HG03159 (cell line): Measurements from ENCODE around the gene VMP1.
"Not testable (repeated sequence)": the region's sequence is repeated elsewhere in the genome, so short reads cannot be mapped to it uniquely, and the experiment has no call there.

Experiments
- ATAC-seq: cut with Tn5 transposase; IDR thresholded peaks from one replicate; pipeline ENCODE4 v1.9.1; 2021; ENCODE audit warnings: mild to moderate bottlenecking, moderate library complexity; ENCODE audit not compliant: unreplicated experiment

The VMP1 gene

DNA sequence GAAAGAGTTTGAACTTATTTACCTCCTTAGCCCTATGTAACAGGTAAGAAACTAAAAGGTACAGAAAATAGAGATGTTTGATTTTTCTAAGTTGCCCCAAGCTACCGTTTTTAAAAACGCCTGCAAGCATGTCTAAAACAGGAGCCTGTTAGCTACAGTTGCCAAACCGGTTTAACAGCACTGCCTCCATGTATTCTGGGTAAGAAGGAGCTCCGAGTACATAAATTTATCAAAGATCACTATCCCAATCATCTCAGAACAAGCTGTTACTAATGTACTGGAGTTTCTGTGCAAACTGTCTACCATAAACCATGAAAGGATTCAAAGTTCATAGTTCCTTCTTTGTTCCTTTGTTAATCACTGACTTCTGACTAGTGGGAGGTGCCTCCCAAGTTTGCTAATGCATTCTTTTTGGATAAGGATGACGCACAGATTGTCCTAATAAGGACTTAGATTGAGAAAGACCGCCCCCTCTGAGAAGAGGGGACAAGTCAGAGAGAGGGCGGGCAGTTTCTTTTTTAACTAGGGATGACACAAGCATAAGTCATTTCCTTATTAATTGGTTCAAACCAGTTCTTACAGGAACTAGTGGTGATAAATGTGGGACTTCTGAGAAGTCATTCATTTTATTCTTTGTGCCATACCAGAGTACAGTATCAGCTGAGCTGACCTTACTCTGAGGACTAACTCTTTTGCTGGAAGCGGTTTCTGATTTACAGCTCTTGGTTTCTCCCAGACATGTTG, 130.0 kb downstream of the VMP1 start:
- peak; percentile 84 for ATAC-seq

DNA sequence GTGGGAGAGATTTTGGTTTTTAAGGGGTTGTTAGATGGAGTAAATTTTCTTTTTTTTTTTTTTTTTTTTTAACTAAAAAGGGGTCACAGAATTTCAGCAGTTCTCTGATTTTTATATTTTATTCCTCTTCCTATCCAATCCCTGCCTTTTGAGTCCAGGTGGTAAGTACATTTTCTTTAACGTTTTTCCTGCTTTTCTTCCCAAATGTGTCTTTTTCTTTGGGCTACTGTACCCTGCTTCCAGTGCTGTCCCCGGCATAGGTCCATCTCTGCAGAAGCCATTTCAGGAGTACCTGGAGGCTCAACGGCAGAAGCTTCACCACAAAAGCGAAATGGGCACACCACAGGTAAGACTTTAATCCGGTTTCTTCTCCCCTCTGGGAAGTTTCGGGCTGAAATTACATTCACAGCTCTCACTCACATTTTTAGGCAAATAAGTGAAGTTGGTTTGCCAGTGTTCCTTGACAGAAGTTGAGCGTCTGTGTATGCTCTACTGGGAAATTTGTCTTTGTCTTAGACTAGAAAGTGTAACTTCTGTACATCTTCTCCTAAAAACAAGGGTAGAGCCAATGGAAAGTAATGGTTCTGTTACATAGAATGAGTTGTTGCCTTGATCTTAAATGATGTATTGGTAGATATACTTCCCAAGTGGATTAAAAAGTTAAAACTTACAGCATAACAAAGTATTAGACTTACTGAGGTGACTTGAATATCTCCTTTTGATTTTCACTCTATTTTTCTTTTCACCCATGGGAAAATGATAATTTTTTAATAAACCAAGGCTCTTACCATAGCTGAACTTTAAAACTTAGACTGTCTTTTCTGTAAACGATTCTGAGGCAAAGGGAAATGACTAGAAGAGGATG, 130.8 kb downstream of the VMP1 start:
- ATAC-seq = no peak

DNA sequence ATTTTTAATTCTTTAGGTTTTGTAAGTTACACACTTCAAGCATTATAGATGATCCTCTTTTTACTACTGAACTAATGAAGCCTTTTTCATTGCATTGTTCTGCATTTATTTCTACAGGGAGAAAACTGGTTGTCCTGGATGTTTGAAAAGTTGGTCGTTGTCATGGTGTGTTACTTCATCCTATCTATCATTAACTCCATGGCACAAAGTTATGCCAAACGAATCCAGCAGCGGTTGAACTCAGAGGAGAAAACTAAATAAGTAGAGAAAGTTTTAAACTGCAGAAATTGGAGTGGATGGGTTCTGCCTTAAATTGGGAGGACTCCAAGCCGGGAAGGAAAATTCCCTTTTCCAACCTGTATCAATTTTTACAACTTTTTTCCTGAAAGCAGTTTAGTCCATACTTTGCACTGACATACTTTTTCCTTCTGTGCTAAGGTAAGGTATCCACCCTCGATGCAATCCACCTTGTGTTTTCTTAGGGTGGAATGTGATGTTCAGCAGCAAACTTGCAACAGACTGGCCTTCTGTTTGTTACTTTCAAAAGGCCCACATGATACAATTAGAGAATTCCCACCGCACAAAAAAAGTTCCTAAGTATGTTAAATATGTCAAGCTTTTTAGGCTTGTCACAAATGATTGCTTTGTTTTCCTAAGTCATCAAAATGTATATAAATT, 132.3 kb downstream of the VMP1 start:
- ATAC-seq = no peak

DNA sequence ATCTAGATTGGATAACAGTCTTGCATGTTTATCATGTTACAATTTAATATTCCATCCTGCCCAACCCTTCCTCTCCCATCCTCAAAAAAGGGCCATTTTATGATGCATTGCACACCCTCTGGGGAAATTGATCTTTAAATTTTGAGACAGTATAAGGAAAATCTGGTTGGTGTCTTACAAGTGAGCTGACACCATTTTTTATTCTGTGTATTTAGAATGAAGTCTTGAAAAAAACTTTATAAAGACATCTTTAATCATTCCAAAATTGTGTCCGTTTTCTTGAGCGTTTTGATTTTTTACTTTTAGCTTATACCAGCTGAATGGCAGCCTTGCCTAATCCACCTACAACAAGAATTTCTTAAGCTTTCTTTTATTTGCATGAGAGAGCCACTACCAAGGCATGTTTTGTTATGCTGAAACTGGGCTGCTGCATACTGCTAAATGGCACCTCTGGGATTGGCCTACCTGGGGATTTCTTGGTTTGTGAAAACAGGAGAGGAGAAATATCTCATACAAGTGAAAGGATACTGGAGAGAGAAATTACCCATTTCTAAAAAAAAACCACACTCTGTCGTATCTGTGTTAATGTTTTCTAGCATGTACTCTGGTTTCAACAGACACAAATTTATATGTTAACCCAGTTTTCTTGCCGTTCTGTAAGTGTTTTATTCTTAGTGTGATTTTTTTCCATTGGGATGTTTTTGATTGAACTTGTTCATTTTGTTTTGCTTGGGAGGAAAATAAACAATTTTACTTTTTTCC, 133.1 kb downstream of the VMP1 start:
- no peak for ATAC-seq

DNA sequence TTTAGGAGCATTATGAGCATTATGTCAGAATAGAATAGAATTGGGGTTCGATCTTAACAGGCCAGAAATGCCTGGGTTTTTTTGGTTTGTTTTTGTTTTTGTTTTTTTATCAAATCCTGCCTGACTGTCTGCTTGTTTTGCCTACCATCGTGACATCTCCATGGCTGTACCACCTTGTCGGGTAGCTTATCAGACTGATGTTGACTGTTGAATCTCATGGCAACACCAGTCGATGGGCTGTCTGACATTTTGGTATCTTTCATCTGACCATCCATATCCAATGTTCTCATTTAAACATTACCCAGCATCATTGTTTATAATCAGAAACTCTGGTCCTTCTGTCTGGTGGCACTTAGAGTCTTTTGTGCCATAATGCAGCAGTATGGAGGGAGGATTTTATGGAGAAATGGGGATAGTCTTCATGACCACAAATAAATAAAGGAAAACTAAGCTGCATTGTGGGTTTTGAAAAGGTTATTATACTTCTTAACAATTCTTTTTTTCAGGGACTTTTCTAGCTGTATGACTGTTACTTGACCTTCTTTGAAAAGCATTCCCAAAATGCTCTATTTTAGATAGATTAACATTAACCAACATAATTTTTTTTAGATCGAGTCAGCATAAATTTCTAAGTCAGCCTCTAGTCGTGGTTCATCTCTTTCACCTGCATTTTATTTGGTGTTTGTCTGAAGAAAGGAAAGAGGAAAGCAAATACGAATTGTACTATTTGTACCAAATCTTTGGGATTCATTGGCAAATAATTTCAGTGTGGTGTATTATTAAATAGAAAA, 133.8 kb downstream of the VMP1 start:
- not testable (repeated sequence) for ATAC-seq

DNA sequence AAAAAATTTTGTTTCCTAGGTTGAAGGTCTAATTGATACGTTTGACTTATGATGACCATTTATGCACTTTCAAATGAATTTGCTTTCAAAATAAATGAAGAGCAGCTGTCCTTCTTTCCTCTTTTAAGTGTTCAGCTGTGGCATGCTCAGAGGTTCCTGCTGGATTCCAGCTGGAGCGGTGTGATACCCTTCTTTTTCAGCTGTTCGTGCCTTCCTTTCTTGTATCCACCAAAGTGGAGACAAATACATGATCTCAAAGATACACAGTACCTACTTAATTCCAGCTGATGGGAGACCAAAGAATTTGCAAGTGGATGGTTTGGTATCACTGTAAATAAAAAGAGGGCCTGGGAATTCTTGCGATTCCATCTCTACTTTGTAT, 134.4 kb downstream of the VMP1 start:
- not testable (repeated sequence) for ATAC-seq

DNA sequence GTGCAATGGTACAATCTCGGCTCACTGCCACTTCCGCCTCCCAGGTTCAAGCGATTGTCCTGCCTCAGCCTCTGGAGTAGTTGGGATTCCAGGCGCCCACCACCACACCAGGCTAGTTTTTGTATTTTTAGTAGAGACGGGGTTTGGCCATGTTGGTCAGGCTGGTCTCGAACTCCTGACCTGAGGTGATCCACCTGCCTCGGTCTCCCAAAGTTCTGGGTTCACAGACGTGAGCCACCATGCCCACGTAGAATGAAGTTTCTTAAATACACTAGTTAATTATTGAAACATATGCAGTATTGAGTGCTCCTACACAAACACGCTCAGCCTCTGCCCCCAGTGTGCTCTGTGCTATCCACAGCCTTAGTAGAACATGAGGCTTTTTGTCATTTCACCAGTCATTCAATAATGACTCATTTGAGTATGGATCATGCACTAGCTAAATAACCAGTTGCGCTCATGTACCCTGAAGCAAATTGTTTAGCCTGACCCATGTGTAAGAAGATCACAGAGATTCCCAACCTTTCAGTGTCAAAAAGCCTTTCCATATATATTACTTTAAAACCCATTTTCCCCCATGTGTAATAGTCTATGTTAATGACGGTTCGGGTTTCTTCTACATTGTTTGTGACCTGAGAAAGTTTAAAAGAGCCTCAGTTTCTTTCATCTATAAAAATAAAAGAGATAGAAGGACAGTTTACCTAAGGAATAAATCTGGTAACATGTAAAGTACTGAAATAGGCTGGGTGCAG, 135.6 kb downstream of the VMP1 start:
- no peak for ATAC-seq

DNA sequence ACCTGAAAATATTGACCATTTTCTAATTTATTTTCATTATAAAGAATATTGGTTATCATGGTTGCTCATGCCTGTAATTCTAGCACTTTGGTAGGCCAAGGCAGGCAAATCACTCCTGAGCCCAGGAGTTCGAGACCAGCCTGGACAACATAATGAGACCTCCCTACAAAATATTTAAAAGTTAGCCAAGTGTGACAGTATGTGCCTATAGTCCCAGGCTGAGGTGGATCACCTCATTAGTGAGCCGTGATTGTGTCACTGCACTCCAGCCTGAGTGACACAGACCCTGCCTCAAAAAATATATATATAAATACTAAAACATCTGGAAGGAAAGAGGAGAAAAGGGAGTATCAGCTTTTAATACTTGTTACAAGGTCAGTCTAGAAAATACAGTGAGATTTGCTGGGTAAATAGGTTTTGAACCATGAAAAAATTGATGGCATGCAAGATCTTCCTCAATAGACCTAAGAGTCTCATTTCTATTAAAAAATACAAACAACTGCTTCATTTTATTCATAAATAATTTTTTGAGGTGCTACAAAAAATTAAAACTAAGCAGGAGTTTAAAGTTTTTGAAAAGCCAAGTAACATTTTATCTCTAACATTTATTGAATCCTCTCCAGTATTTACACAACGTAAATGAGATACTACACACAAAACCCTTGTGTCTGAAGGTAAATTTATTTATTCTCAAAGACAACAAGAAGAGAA, 137.6 kb downstream of the VMP1 start:
- no peak for ATAC-seq

DNA sequence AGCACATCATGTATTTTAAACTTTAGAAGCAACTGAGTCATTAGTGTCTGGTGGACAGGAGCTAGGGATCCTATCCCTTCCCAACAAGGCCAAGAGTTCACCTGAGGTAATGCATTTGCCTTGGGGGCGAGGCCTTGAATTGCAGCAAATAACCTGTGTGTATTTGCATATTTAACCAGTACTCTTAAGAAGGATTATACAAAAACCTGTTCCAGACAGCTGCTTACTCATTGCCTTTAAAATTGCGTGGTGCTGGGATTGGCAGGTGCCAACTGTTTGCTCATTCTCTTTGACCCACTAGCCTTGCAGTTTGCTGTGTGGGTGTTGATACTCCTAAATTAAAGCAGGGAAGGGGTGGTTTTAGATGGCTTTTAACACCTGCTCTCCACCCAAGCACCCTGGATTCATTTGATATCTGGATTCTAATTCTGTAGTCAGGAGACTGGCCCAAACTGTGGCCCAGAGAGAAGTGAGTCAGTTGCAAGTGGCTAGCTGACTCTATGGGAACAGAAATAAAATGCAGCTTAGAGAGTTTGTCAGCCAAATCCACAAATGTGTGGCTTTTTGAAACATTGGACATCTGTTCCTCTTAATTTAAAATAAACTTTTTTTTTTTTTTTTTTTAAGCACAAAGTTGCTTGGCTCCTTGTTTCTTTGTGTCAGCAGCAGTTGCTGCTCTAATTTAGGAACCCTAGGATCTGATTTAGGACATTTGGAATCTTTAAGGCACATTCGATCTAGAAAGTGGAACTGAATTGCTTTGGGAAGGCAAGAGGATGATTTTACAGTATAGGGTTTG, 138.3 kb downstream of the VMP1 start:
- ATAC-seq = peak; percentile 36

DNA sequence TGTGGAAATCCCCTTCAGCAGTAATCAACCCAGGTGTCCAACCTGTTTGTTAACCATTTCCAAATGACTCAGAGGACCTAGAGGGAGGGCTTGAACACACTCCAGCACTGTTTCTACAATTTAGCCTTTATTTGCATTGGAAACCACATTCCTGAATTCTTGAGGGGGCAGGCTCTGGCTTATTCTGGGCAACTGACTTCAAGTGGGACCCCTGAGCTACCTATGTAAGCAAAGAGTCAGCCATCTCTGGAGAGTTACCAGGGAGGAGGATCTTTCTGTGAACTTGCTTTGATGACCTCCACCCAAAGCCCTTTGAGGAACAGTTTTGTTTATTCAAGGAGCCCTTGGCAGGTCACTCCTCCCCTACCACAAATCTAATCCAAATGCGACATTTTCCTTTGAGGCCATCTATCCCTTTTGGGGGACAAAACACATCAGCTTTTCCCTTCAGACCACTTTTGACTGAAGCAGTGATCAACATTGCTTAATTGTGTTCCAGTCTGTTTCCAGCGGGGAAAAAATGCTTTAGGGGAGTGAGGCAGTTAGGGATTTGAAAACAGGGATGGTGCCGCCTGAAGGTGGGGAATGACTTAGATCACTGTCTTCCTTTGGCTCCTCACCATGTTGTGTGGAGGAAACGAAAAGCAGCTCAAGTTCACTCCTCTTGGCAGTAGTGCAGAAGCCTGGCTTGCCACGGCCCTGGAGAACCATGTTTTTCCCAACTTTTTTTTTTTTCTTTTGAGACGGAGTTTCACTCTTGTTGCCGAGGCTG, 139.1 kb downstream of the VMP1 start:
- ATAC-seq = peak; percentile 56

DNA sequence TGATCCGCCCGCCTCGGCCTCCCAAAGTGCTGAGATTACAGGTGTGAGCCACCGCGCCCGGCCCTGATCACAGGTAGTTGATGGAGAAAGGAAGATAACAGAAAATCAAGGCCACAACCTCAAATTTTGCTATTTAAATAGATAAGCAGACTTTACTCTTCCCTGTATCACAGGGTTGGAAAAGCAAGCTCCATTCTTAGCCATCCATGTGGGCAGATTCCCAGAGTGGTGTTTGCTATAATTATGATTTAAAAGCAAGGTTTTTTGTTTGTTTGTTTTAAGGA, 140.9 kb downstream of the VMP1 start:
- ATAC-seq = no peak

DNA sequence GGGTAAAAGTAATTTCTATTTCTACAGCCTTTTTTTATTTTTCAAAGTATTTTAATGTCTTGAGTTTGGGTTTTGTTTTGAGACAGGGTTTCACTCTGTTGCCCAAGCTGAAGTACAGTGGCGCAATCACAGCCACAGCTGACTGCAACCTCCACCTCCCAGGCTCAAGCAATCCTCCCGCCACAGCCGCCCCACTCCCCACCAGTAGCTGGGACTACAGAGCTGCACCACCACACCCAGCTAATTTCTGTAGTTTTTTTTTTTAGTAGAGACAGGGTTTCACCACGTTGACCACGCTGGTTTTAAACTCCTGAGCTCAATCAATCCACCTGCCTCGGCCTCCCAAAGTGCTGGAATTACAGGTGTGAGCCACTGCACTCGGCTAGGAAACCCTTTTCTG, 141.3 kb downstream of the VMP1 start:
- no peak for ATAC-seq

DNA sequence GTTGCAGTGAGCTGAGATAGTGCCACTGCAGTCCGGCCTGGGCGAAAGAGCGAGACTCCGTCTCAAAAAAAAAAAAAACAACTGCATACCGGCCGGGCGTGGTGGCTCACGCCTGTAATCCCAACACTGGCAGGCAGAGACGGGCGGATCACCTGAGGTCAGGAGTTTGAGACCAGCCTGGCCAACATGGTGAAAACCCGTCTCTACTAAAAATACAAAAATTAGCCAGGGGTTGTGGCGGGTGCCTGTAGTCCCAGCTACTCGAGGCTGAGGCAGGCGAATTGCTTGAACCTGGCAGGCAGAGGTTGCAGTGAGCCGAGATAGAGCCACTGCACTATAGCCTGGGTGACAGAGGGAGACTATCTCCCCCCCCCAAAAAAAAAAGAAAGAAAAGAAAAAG, 142.9 kb downstream of the VMP1 start:
- ATAC-seq = not testable (repeated sequence)

DNA sequence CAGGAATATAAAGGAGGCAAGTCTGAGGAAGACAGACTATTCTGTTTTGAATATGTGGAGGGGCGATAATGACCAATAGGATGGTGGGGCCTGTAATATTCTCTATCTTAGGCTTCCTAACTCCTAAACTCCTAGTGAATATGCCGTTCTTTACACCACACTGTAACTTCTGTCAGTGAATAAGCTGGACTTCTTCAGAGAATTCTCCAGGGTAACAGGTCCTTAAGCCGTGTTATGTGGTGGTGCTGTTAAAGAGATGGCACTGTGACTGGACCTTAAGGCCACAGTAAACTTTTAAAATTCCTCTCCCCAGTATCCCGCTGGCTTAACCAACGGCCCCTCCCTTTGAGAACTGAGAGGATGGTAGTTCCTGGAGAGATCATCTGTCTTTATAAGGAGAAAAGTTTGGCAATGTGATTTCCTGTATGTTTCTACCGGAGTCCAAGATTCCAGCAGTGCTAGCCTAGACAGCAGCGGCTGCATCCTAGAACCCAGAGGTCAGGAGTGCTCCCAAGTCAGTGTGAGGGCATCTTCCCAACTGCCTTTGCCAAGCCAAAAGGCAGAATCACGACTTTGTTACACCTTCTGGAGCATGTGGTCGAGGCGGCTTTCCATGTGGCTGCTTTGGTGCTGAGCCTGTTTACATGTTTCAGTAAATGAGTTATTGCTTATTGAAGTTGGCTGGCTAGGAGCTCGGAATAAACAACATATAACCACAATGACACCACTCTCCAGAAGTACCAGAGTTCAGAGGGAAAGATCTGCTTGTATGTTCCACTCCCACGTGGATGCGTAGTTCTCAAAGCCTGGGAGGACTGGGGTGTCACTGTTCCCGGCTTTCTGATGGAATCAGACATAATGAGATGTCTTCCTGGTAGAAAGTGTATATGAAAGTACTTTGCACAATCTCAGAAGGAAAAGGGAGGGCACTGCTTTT, 144.3 kb downstream of the VMP1 start:
- ATAC-seq = no peak

DNA sequence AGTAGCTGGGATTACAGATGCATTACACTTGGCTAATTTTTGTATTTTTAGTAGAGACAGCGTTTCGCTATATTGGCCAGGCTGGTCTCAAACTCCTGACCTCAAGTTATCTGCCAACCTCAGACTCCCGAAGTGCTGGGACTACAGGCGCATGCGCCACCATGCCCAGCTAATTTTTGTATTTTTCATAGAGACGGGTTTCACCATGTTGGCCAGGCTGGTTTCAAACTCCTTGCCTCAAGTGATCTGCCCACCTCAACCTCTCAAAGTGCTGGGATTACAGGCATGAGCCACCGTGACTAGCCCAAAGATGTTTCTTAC, 145.4 kb downstream of the VMP1 start:
- ATAC-seq = not testable (repeated sequence)

DNA sequence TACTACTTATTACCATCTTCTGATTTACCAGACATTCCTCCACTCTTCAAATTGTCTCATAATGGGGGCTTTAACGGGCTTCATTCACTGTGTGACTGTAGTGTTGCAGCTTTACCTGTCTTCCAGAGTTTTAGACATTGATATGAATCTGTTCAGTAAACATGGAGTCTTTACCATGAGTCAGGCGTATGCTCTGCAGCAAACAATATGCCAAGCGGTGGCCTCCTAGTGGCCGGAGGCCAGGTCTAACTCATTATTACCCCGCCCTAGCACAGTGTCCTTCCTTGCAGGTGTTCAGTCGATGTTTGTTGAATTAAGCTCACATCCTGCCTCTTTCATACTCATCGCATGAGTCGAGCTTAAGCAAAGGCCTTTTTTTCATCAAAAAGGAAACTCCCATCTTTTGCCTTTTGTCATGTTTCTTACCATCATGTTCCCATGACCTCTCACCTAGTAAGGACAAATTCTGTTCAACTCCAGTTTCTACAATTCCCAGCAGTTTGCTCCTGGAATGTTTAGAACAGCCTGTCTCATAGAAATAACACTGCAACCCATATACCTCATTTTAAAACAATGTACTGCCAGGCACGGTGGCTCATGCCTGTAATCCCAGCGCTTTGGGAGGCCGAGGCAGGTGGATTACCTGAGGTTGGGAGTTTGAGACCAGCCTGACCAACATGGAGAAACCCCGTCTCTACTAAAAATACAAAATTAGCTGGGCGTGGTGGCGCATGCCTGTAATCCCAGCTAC, 145.9 kb downstream of the VMP1 start:
- ATAC-seq = no peak
